Glomerular endothelial cell (primary cell): Measurements from ENCODE around the gene DOCK4. TPM values are rescaled to one million over a fixed set of nuclear protein-coding genes. Genes with fewer than 3 reads are reported as not detected.

Experiments
- DNase-seq: peaks from one replicate; pipeline ENCODE4 v3.0.0-alpha.2; 2011; ENCODE audit warnings: low read depth, low spot score; ENCODE audit errors: extremely low read depth
- total RNA-seq: library from RNA; depleted of rRNA; stranded (reverse); fragments of >200 nt; gene quantifications from 2 replicates; pipeline ENCODE4 v1.2.3, GENCODE V29; 2015

The DOCK4 gene
- total RNA-seq, 1 donor from 2014 or later = 150 TPM

DNA sequence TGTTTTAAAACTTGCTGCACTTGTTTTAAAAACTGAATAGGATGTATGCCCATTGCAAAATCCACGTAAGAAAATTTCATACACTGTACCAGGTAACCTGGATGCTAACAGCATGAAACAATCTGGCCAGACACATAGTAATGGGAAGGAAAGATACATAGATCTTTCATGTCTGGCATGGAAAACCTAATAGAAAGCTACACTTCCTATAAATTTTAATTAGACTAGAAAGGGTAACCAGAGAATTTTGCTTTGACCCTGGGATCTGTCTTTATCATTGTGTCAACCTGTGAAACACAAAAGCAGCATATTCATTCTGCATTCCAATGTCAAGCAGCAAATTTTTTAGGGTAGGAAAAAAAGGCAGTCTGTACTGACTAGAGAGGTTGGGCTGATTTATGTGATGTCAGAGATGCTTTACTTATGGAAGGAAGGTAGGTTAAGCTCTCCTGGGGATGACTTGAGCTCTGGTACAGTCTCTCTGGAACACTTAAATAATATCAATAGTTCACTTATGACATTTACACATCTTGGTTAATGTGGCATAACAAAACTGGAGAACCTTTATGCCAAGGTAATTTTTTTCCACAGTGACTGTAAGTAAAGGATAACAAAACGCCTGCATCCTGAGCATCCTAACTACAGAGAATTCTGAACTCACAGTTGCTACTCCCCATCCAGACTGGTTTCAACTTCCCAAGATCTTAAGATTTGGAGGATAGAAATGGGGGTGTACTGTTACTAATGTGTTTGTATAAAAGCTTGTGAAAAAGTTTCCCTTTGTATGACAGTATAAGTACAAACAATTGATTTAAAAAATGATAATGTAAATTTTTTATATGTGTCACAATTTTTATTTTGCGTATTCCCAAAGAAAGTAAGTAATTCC lies 44.7 kb downstream of the DOCK4 start:
- DNase-seq = no peak

DNA sequence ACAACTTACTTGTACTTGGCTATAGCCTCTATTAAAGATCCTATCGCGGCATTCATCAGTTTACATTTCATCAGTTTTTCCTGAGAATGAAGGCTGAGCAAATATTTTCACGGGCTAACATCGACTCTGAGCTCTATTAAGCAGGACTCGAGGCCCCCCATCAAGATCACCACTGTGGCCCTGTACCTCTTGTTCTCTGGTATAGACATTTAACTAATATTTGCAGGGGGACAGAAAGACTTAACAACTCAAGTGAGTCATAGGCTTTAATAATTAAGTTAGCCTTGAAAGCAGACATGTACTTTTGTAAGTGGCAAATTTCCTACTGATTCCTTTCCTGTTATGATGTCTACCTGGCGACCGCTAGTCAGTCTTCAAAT lies 45.4 kb downstream of the DOCK4 start:
- no peak for DNase-seq

DNA sequence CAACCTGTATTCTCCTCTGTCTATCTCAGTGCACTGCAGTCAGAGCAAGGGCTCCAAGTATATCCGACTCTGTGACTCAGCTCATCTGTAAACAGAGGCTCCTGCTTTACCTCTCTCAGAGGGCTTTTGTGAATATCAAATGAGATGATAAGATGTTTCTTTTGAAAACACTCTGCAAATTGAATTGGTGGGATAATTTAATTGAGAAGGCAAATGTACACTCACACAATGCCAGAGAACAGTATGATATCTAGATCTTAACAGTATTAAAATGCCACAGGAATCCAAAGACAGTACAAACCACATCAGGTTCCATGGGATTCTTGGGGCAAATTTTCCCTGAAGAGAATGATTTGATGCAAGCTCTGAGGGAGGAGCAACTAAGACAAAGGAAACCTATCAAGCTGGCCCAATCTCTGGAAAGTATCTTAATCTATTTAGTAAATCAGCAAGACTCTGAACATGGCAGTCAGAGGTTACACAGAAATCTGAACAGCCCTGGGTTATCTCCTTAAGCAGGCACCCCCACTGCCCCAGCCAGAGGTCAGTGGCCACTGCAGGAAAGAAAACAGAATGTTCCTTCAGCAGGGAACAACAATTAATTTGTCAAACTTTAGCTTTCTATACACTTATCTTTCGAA lies 45.9 kb downstream of the DOCK4 start:
- DNase-seq = no peak

DNA sequence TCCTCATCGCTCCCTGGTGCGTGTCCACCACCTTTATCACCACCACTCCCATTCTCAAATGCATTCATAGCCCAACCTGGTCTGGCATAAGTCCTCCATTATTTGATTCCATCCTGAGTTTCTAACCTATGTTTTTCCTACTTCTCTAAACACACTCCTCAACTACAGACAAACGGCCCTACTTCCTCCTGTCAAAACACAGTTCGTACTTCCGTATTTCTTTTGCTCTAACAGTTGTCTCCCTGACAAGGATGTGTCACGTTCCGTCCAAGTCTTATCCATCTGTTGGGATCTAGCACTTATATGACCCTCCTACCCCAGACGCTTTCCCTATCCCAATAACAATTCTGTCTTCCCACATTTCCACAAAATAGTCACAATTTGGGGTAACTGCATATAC lies 46.8 kb downstream of the DOCK4 start:
- no peak for DNase-seq

DNA sequence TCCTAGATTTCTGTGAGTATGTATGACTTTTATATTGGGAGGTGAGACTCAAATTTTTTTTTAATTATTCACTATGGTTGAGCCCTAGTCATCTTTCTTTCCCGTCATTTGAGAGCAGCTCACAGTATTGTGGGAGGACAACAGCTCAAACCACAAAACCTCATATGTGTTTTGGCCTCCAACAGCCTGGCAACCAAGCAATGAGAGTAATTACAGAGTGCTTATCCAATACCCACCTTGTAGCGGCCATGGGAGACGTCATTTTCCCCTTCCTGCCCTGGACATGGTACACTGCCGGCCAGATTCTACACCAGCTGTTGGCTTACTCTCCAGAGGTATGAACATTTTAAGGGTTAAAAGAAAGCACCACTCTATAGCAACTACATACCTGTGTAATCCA lies 49.1 kb downstream of the DOCK4 start:
- no peak for DNase-seq

DNA sequence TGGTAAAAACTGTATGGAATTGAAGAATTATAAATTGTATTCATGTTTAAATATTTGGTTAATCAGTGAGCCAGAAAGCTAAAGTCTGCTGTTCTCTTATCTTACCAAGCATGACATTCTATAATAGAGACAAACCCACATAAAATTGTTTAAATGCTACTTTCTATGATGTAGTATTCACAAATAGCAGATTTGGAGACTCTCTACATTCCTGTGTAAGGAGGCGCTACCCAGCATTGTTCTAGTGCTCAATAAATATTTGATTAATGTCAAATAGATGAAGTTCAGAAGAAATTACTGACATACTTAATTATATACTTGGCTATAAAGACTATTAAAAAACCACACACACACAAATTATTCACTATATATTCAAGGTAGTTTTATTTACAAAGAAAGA lies 49.8 kb downstream of the DOCK4 start:
- DNase-seq = no peak

DNA sequence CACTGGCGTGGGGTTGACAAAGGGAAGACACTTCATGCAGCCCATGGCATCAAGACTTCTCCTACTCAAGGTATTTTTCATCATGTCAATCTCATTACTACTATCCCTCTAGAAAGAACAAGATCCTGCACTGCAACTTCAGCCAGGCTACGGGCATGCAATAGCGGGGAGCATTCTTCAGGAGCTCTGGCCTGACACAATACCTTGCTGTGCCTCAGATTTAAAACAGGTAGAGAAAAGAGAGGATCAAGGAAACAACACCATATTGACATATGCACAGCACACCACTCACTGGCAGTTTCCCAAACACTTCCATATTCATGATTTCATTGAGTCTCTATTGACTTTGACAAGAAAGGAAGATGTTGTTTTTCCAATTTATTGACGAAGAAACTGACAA lies 51.5 kb downstream of the DOCK4 start:
- no peak for DNase-seq

DNA sequence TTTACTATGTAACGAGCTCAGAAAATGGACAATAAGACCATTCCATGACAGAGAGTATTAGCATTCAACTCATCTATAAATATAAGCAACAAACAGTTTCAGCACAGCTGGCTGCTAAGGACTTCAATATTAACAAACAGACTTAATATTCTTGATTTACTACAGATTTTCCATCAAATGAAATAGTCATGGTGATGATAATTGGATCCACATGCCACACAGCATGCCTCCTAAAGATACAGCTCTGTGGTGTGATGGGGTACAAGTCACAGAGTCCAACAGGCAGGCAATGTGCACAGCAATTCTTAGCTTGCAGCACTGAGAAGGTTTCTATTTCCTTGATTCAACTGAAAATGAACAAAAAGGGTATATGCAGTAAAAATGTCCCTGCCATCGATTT lies 54.0 kb downstream of the DOCK4 start:
- no peak for DNase-seq

DNA sequence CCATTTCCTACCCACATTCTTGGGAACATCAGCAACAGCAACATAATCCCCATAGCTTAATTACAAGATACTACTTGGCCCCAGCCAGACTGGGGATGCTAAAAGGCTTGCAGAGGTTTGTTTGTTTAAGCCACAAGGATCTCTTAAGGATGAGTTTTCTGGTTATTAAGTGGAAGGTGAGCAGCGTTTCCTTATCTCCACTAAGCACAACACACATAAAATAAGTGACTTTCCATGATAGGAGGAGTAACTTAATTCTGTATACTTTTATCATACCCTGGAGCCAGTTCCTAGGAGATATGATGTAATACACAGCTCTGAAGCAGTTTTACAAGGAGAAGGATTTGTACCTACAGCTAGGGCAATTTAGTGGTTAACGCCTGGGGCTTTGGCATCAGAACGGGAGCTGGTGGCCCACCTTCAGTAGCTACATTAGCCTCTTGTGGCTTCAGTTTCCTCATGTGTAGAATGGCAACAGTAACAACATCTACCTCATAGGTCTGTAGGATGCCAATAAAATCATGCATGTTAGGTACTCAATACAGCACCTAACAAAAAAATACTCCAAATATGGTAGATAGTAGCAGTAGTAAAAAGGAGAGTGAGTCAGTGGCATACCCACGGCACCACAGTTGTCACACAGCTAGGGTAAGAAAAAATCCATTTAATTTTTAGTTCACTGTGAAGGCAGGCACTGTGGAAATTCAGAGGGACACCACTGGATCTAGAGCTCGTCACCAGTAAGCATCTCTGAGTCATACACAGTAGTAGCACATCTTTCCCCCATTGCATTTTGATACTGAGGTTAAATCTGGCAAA lies 55.2 kb downstream of the DOCK4 start:
- DNase-seq = no peak

DNA sequence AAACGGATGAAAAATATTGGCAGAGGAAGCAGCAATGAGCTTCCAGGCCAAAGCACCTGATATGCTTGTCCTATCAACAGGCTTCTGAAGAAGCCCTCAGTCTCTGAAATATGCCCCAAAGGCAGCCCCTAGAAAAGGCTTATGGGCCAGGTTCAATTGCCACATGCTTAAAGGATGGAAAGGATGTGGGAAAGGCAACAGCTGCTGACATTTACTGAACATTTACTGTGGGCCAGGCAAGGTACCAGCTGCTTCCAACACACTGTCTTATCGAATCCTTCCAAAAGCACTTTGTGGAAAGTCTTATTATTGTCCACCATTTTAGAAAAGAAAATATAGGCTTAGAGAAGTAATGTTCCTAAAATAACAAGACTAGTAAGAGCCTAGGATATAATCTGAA lies 56.5 kb downstream of the DOCK4 start:
- DNase-seq = no peak

DNA sequence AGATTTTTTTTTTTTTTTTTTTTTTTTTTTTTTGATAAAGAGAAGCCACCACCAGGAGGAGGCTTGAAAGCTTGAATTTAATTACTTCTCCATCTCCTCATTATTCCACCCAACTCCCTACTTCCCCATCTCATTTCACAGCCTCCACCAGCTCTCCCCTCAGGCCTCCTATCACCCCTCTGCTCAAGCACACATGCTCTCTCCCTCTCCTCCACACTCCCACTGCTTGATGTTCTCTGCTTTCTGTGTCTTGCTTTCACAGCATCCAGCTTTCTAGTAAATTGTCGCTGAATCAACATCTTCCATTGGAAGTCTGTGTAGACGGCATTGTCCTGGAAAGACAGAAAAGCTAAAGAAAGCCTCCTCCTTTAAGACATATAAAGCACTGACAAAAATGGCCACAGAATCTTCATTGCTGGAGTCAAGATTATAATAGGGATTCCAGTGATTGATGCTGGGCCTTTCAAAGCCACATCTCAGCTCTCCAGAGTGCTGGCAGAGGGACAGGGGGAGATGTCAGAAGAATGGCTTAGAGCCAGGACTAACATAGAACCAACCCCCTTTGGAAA lies 58.3 kb downstream of the DOCK4 start:
- no peak for DNase-seq

DNA sequence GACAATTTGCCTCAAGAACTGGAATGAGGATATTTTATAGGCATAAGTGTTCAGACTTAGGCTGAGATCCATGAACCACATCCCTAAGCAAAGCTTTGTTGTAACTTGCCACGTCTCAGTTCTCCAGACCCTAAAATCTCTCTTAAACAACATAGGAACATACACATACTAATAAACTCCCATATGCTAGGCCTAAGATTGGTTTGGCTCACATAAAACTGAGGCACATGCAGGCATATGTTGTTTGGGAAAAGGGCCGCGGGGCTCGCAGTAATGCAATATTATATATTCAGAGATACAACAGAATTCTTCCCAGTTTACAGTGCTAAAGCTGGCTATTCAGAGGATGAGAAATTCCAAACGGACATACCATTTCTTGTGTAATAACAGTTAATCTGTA lies 61.0 kb downstream of the DOCK4 start:
- no peak for DNase-seq

DNA sequence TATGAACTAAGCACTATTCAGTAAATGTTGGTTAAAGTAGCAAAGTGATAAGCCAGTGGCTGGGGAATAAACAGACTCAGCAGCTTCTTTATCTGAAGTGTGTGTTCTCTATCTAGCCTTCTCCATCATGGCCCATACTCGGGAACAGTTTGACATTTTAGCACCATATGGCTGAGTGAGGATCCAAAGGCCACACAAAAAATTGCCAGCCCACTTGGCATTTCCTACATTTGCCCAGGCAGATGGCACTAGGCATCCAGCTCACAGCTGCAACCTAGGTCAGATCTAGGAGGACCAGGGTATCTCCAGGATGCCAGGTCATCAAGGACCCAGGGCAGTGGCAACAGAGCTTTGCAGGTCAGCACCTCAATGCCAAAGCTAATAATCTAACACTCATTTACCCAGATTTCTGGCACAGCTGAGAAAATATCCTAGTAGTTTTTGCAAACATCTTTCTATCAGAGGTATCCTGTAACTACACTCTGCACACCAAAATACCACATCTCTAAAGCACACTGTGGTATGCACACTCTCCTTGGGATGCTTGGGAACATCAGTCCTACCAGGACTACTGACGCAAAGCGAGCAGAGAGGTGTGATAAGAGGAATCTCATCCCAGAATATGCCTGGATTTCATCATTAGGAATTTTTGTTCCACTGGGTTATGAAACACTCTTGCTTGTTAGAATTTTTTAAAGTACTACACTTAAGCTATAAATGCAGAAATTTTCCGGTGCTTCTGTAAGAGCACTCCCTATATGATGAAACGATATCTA lies 61.7 kb downstream of the DOCK4 start:
- no peak for DNase-seq

DNA sequence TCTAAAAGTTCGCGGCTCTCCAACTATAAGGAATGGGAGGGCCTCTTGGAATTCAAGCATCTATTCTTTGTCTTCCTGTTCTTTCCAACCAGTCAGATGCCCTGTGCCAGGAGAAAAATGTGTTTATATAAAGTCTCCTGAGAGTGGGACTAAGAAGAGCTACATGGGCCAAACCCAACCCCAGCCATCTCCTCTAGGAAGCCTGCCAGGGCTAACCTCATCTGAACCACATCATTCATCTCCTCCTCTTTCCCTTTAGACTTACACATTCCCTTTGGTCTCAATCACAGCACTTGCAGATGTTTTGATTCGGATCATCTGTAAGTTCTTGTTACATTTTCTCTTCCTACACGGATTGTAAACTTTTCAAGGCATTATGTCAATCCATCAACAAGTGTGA lies 62.6 kb downstream of the DOCK4 start:
- no peak for DNase-seq

DNA sequence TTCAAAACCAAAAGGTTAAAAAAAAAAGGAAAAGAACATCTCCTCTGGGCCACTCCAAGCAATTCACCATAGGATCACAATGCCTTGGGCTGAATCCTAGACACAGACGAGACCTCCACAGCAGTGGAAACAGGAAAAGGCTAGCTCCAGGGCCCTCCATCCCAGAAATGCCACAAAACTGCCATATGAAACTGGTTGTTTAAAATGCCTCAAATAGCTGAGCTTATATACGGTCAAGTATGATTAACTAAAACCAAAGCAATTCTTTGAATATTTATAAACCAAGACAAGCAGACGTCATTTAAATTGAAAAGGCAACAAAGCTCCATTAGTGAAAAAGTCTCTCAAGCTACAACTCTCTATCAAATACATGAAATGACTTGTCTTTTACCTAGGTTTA lies 63.1 kb downstream of the DOCK4 start:
- DNase-seq = no peak

DNA sequence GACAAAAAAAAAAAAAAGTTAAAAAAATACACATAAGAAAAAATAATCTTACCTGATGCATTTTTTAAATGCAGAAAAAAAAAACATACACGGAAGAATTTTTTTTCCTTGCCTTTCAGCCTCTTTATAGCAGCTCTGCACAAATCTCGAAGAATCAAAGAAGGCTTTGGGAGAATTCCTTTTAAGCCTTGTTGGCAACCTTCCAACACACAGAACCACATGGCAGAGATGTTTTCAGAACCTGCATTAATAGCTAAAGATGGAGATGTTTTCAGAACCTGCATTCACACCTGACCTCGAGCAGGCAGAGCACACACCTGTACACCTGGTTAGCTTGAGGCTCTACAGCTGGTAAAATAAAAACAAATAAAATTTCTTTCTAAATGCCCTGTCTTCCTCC lies 65.6 kb downstream of the DOCK4 start:
- no peak for DNase-seq

DNA sequence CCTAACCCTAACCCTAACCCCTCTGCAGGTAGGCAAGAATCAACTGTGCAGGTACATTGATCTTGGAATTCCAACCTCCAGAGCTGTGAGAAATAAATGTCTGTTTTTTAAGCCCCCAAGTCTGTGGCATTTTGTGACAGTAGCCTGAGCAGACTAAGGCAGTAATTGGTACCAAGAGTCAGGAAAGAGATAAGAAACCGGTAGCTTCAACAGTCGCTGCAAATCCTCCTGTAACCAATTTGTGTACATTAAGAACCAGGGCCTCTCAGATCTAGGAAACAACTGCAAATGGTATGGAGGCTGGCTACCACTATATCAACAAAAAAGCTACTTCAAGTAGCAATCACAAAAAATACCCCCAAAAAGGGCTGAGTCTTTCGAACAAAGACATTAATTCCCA lies 67.3 kb downstream of the DOCK4 start:
- no peak for DNase-seq

DNA sequence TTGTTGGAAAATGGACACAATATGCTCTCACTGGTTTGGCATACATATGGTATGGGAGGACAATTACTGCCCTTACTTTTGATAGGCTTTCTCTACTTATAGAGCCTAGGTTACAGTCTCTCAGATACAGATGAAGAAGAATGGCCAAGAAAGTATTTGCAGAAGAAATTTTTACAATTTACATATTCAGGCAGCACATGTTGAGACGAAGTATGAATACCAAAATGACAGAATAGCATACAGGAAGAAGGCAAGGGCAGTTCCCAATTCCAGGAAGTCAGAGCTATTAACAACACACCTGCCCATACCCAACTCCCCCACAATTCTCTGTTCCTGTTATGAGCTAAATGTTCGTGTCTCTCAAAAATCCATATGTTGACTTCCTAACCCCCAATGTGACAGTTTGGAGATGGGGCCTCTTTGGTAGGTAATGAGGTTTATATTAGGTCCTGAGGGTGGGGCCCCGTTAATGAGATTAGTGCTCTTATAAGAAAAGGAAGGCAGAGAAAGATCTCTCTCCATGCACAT lies 67.8 kb downstream of the DOCK4 start:
- DNase-seq = no peak

DNA sequence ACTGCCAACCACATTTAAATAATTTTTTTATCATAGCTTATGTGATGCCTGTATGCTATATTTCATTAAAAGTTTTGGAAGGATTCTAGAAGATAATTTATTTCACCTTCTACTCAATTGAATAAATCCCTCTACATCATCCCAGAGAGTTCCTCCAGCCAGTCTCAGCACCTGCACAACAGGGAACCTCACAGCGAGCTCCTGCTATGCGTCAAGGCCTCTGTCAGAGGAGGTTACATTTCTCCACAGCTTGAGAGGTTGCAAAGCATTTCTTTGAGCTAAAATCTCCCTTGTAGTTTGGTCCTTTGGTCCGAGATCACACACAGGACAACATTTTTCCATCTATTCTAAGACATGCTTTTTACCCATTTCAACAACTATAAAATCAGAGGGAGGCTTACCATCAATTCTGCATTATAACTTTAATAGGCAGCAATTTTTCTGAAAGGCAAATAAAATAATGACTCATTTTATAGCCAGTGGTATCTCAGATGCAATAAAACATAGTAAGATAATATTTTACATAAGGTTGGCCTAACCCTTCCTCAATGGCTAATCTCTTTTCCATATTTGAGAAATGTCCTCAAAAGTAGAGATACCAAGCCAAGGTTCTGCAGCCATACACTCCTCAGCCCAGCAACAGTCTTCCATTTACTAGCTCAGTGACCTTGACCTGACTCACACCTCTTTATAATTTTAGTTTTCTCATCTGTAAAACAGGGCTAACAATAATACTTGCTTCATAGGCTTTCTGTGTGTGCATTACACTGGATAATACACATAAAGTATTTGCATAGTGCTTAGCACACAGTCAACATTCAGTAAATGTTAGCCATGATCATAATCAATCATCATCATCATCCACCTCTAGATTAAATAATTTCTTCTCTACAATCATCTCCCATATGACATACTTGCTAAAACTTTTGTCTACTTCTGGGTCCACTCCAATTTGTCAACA lies 68.8 kb downstream of the DOCK4 start:
- DNase-seq = no peak
